Measurements from ENCODE around the gene S100A10.

- TF ChIP-seq CTCF (conservative IDR thresholded peaks at IDR 0.05): no peak
- TF ChIP-seq EZH2 (IDR thresholded peaks at IDR 0.05; ENCODE audit: low read depth): no peak
These were observed 48.6 kb downstream of the S100A10 start for GRCh38 chr1:151944857-151945575.

Measured in PC-9 (cell line).